NCI-H446 (cell line): ENCODE measurements around the gene RLN2.

Experiments
- DNase-seq, 2 experiments: peaks; one replicate each; lab custom pipeline; 2025; lab: John Stamatoyannopoulos, UW

RLN2 gene

GRCh38 chr9:5265939-5266338 lies 38.6 kb downstream of the RLN2 start:
- no peak for DNase-seq

GRCh38 chr9:5264219-5264595 lies 40.3 kb downstream of the RLN2 start:
- DNase-seq: no peak

GRCh38 chr9:5263351-5264218 lies 40.9 kb downstream of the RLN2 start:
- peak in 1 of 2 experiments; percentile 13 for DNase-seq
